IMR-90 (cell line): ENCODE data around the gene DNAAF3. TPM values are rescaled to one million over a fixed set of nuclear protein-coding genes. Genes with fewer than 3 reads are reported as not detected.

Source experiments
- ATAC-seq: fragments of 200-7000 bp; cut with Tn5 transposase; 2 replicates; pipeline ENCODE4 v1.9.1; 2020; ENCODE audit warnings: low read depth, mild to moderate bottlenecking, moderate library complexity
- BruUV-seq: library from RNA; stranded (reverse); fragments of 400-500 nt; replicated peaks from 2 replicates; lab custom pipeline; 2021; lab: Mats Ljungman, UMichigan
- CTCF ChIA-PET: fragments of 300-600 bp; formaldehyde crosslinking; extraction: SDS; loops from one replicate; lab custom pipeline; 2021; ENCODE audit warnings: antibody characterized with exemption; lab: Yijun Ruan, JAX
- POLR2A ChIA-PET: fragments of 300-600 bp; sonication (Branson Sonifier 250); formaldehyde crosslinking; loops from one replicate; lab custom pipeline; 2022; ENCODE audit warnings: antibody characterized with exemption; ENCODE audit not compliant: unreplicated experiment; lab: Charles Lee
- DNase-seq: peaks from one replicate; pipeline ENCODE4 v3.0.0; 2013
- H2AFZ ChIP-seq: replicated peaks from 2 replicates; pipeline ENCODE3; 2013; ENCODE audit warnings: low read length, mild to moderate bottlenecking; ENCODE audit not compliant: poor library complexity
- H2AK5ac ChIP-seq: 2 replicates; pipeline ENCODE4 v1.6.1; 2013; ENCODE audit warnings: low read depth, low read length, inconsistent platforms
- H2AK9ac ChIP-seq: replicated peaks from 2 replicates; pipeline ENCODE3; 2013; ENCODE audit warnings: mild to moderate bottlenecking, low read depth, low read length, moderate library complexity; ENCODE audit not compliant: poor library complexity
- H2BK120ac ChIP-seq: 2 replicates; pipeline ENCODE4 v1.6.1; 2013; ENCODE audit warnings: low read depth, low read length, inconsistent platforms
- H2BK15ac ChIP-seq: 3 replicates; pipeline ENCODE4 v1.6.1; 2013; ENCODE audit warnings: low read depth, low read length, inconsistent platforms
- H2BK20ac ChIP-seq: 2 replicates; pipeline ENCODE4 v1.6.1; 2013; ENCODE audit warnings: low read depth, mild to moderate bottlenecking, inconsistent platforms, low read length, moderate library complexity
- H2BK5ac ChIP-seq: 2 replicates; pipeline ENCODE4 v1.6.1; 2013; ENCODE audit warnings: mild to moderate bottlenecking, low read depth, low read length, inconsistent platforms; ENCODE audit not compliant: poor library complexity, severe bottlenecking
- H3K14ac ChIP-seq: replicated peaks from 2 replicates; pipeline ENCODE4 v1.6.1; 2013; ENCODE audit warnings: low read depth, low read length, inconsistent platforms
- H3K18ac ChIP-seq: 2 replicates; pipeline ENCODE4 v1.6.1; 2013; ENCODE audit warnings: low read depth, low read length, control low read depth
- H3K23ac ChIP-seq: 2 replicates; pipeline ENCODE4 v1.6.1; 2013; ENCODE audit warnings: low read depth, low read length, inconsistent platforms
- H3K27ac ChIP-seq: 2 replicates; pipeline ENCODE4 v1.5.1; 2013; ENCODE audit warnings: mild to moderate bottlenecking, control low read depth, low read length; ENCODE audit not compliant: insufficient read depth
- H3K27me3 ChIP-seq: 2 replicates; pipeline ENCODE4 v1.6.1; 2013; ENCODE audit warnings: low read length; ENCODE audit not compliant: control insufficient read depth, insufficient read depth
- H3K36me3 ChIP-seq: 2 replicates; pipeline ENCODE4 v1.6.1; 2013; ENCODE audit warnings: low read length, mixed read lengths; ENCODE audit not compliant: control insufficient read depth, insufficient read depth
- H3K4ac ChIP-seq: 2 replicates; pipeline ENCODE4 v1.6.1; 2013; ENCODE audit warnings: low read depth, low read length, inconsistent platforms
- H3K4me1 ChIP-seq: 2 replicates; pipeline ENCODE4 v1.6.1; 2013; ENCODE audit warnings: low read length, mixed read lengths; ENCODE audit not compliant: control insufficient read depth, insufficient read depth
- H3K4me2 ChIP-seq: 2 replicates; pipeline ENCODE4 v1.6.1; 2013; ENCODE audit warnings: low read depth, mild to moderate bottlenecking, control low read depth, low read length, moderate library complexity
- H3K4me3 ChIP-seq: 2 replicates; pipeline ENCODE4 v1.5.1; 2013; ENCODE audit warnings: low read depth, mild to moderate bottlenecking, control low read depth, low read length, moderate library complexity; ENCODE audit not compliant: insufficient read depth
- H3K56ac ChIP-seq: 2 replicates; pipeline ENCODE4 v1.6.1; 2013; ENCODE audit warnings: low read length, inconsistent platforms; ENCODE audit not compliant: insufficient read depth; ENCODE audit errors: extremely low read depth
- H3K79me1 ChIP-seq, 2 experiments: 2 replicates each; pipeline ENCODE4 v1.6.1; 2013; ENCODE audit warnings: low read length in 2 of 2, inconsistent platforms in 1 of 2, low read depth in 1 of 2
- H3K9ac ChIP-seq: 2 replicates; pipeline ENCODE4 v1.6.1; 2013; ENCODE audit warnings: low read depth, low read length, control low read depth
- H3K9me1 ChIP-seq: 2 replicates; pipeline ENCODE4 v1.6.1; 2013; ENCODE audit warnings: low read length, inconsistent platforms; ENCODE audit not compliant: insufficient read depth
- H3K9me3 ChIP-seq: 2 replicates; pipeline ENCODE4 v1.6.1; 2013; ENCODE audit warnings: low read length; ENCODE audit not compliant: control insufficient read depth, insufficient read depth
- H4K20me1 ChIP-seq: 2 replicates; pipeline ENCODE4 v1.6.1; 2013; ENCODE audit warnings: low read length, inconsistent platforms; ENCODE audit not compliant: insufficient read depth
- H4K5ac ChIP-seq: 2 replicates; pipeline ENCODE4 v1.6.1; 2013; ENCODE audit warnings: mild to moderate bottlenecking, low read depth, low read length, control low read depth
- H4K8ac ChIP-seq, 2 experiments: 2 replicates each; pipeline ENCODE4 v1.6.1; 2013; ENCODE audit warnings: low read depth in 2 of 2, low read length in 2 of 2, control low read depth in 1 of 2, inconsistent platforms in 1 of 2
- H4K91ac ChIP-seq: 2 replicates; pipeline ENCODE4 v1.6.1; 2013; ENCODE audit warnings: low read depth, low read length, inconsistent platforms; ENCODE audit not compliant: insufficient read depth
- CHD1 ChIP-seq: IDR thresholded peaks from 2 replicates; pipeline ENCODE4 v1.6.1; 2012; ENCODE audit warnings: low read depth, low read length, improper control_type of control experiment
- MAZ ChIP-seq: IDR thresholded peaks from 2 replicates; pipeline ENCODE4 v1.6.1; 2012; ENCODE audit warnings: low read depth, mild to moderate bottlenecking, low read length, improper control_type of control experiment, moderate library complexity, borderline replicate concordance
- NFE2L2 ChIP-seq: fragments of 150-350 bp; IDR thresholded peaks from 2 replicates; pipeline ENCODE4 v1.6.1; 2016; ENCODE audit warnings: low read depth, mild to moderate bottlenecking, low read length
- SMC3 ChIP-seq: fragments of 150-350 bp; IDR thresholded peaks from 2 replicates; pipeline ENCODE4 v1.6.1; 2016; ENCODE audit warnings: low read depth, mild to moderate bottlenecking, antibody characterized with exemption, low read length, moderate library complexity
- WGBS, 2 experiments: methylation state at CpG; one replicate each; pipeline versions ENCODE4 v1.1.5 to v1.1.7; 2013; ENCODE audit warnings: missing lambda C conversion rate in 2 of 2; ENCODE audit not compliant: insufficient read length in 1 of 2; ENCODE audit errors: extremely low coverage in 2 of 2; 5-methylcytosine and 5-hydroxymethylcytosine counted together
- dilution Hi-C: fragments of 300-500 bp; cut with HindIII; formaldehyde crosslinking; loops from one replicate; pipeline ENCODE4 v1.14.3; 2018; ENCODE audit warnings: low sequenced_read_pairs; ENCODE audit not compliant: unreplicated experiment
- in situ Hi-C: fragments of 300-500 bp; cut with MboI; formaldehyde crosslinking; loops from 3 replicates; pipeline ENCODE4 v1.14.3; 2019; ENCODE audit warnings: low sequenced_read_pairs, inconsistent platforms, mixed read lengths
- intact Hi-C: fragments of 100-400 bp; cut with micrococcal nuclease; formaldehyde crosslinking; loops from 2 replicates; pipeline ENCODE4 v1.10.0; 2022
- polyA plus RNA-seq, 3 experiments: library from polyadenylated mRNA; depleted of rRNA; stranded (reverse); fragments of >200 nt; gene quantifications; 2 replicates each; pipeline ENCODE4 v1.2.3, GENCODE V29; 2012; ENCODE audit warnings: low replicate concordance in 1 of 3
- total RNA-seq: library from RNA; depleted of rRNA; stranded (reverse); fragments of >200 nt; gene quantifications from 2 replicates; pipeline ENCODE4 v1.2.3, GENCODE V29; 2012
- TF ChIP-seq, protein P1 (sequence below): conservative IDR thresholded peaks from 2 replicates; pipeline ENCODE4 v1.5.1; 2012; ENCODE audit warnings: mild to moderate bottlenecking, low read depth, low read length, improper control_type of control experiment

The DNAAF3 gene
- total and polyA plus RNA-seq, 2 of the 4 experiments (the other 2 are of a cell fraction): 0.34 TPM; not detected in 1

DNA sequence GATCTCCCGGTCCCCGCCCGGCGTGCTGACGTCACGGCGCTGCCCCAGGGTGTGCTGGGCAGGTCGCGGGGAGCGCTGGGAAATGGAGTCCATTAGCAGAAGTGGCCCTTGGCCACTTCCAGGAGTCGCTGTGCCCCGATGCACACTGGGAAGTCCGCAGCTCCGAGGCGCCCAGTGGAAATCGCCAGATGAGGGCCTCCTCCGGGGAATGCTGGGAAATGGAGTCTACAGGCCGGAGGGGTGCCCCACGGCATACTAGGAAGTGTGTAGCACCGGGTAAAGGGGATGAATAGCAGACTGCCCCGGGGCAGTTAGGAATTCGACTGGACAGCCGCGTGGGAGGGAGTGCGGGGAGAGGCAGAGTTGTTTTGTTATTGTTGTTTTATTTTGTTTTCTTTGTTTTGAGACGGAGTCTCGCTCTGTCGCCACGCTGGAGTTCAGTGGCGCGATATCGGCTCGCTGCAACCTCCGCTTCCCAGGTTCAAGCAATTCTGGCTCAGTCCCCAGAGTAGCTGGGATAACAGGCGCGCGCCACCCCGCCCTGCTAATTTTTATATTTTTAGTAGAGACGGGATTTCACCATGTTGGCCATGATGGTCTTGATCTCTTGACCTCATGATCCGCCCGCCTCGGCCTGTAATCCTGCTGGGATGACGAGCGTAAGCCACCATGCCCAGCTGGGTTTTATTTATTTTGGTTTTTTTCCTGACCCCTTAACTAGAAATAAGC lies 48.6 kb downstream of the DNAAF3 start (continued):
- TF ChIP-seq SMC3: no peak
- TF ChIP-seq CHD1: no peak
- no peak for TF ChIP-seq NFE2L2

GRCh38 chr19:55116859-55117662 lies 49.4 kb downstream of the DNAAF3 start, which contains the start of gene PPP1R12C:
PPP1R12C (minus strand) TSS chr19:55117637; CDS start chr19:55117543, 94 bp downstream.
- peak; percentile 21 for ATAC-seq
- in situ Hi-C loops: loop anchor here (25.0 kb wide), 1 partner anchor 520 kb away; the partner anchor contains the start of genes CCDC106, ZNF580 and ZNF581

More at GRCh38 chr19:55116859-55117662, 49.4 kb downstream of the DNAAF3 start, which contains the start of gene PPP1R12C:
- Histone ChIP-seq H3K4me2 (peak within 1 kb of the TSS; percentile 89), H3K9me3 (no peaks in the 10 kb centered on the region), H2BK120ac (peak within 1 kb of the TSS; percentile 28), H2BK20ac (no peak within 1 kb of the TSS), H3K36me3 (peaks cover 5% of the 10 kb centered on the region; the same call in 1 of the 2 replicates), H4K20me1 (peaks cover 49% of the 10 kb centered on the region), H3K27ac (peak within 1 kb of the TSS; percentile 77), H4K8ac (peak within 1 kb of the TSS; percentile 98), H3K18ac (peak within 1 kb of the TSS; percentile 46; the same call in 1 of the 2 replicates), H3K4me3 (peak within 1 kb of the TSS; percentile 69), H3K56ac (peak within 1 kb of the TSS; percentile 88), H3K9ac (peak within 1 kb of the TSS; percentile 79), H3K9me1 (peaks cover 4% of the 10 kb centered on the region; the same call in 1 of the 2 replicates), H4K91ac (peak within 1 kb of the TSS; percentile 71), H3K14ac (peak within 1 kb of the TSS; percentile 69), H2BK5ac (peak within 1 kb of the TSS; percentile 57), H2AK5ac (peak within 1 kb of the TSS; percentile 54), H2AK9ac (peak within 1 kb of the TSS; percentile 98), H2AFZ (peak within 1 kb of the TSS; percentile 95), H3K4ac (peak within 1 kb of the TSS; percentile 87), H3K23ac (peak within 1 kb of the TSS; percentile 74), H2BK15ac (no peak within 1 kb of the TSS; the same call in 2 of the 3 replicates), H3K79me1 (peaks cover 11 to 37% of the 10 kb centered on the region in 2 experiments; a peak in 3 of 4 replicates), H3K4me1 (peaks cover 13% of the 10 kb centered on the region), H4K5ac (peak within 1 kb of the TSS; percentile 86), H3K27me3 (no peaks in the 10 kb centered on the region)
- no TSS peak for BruUV-seq
- dilution Hi-C loops: no loop called here
- ChIA-PET POLR2A (interaction anchor here (0.6 kb wide), 1 partner anchor 1233 kb away, joined by 4 read pairs; no protein-coding TSS in a partner anchor), CTCF (no interaction called here)
- peak; percentile 8; the same call in 1 of the 2 replicates for TF ChIP-seq MAZ
- TF ChIP-seq, protein P1, sequence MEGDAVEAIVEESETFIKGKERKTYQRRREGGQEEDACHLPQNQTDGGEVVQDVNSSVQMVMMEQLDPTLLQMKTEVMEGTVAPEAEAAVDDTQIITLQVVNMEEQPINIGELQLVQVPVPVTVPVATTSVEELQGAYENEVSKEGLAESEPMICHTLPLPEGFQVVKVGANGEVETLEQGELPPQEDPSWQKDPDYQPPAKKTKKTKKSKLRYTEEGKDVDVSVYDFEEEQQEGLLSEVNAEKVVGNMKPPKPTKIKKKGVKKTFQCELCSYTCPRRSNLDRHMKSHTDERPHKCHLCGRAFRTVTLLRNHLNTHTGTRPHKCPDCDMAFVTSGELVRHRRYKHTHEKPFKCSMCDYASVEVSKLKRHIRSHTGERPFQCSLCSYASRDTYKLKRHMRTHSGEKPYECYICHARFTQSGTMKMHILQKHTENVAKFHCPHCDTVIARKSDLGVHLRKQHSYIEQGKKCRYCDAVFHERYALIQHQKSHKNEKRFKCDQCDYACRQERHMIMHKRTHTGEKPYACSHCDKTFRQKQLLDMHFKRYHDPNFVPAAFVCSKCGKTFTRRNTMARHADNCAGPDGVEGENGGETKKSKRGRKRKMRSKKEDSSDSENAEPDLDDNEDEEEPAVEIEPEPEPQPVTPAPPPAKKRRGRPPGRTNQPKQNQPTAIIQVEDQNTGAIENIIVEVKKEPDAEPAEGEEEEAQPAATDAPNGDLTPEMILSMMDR: no peak
- intact Hi-C loops: no loop called here
- DNase-seq: no peak
- 0% methylated on average over 71 of the region's 97 CpGs; no CpG with 5 or more reads in 1 of the 2 experiments for WGBS, 2 experiments
